ENCODE data around the gene LDLRAD2. TPM values are rescaled to one million over a fixed set of nuclear protein-coding genes. Genes with fewer than 3 reads are reported as not detected.
"Not testable (repeated sequence)": the region's sequence is repeated elsewhere in the genome, so short reads cannot be mapped to it uniquely, and the experiment has no call there.

LDLRAD2 gene
- total RNA-seq, 1 donor from 2014 or later, result 0.07 TPM

- Mint-ChIP-seq H3K9me3 (ENCODE audit: low read depth) (peaks cover 4% of the 10 kb centered on the region), H3K4me3 (ENCODE audit: unreplicated experiment) (no peak overlapping the region), H3K4me1 (ENCODE audit: low read depth) (peaks cover 30% of the 10 kb centered on the region), H3K27ac (ENCODE audit: unreplicated experiment) (no peak overlapping the region), H3K27me3 (ENCODE audit: low read depth) (no peaks in the 10 kb centered on the region), H3K36me3 (ENCODE audit: low read depth) (peaks cover 2% of the 10 kb centered on the region)
- TF ChIP-seq CTCF (IDR thresholded peaks at IDR 0.05), result no peak
- no peak for DNase-seq (ENCODE audit: low spot score)
Observed at GRCh38 chr1:21775985-21776562, 36.0 kb upstream of the LDLRAD2 start.

GRCh38 chr1:21776925-21777324 lies 35.1 kb upstream of the LDLRAD2 start:
- H3K4me1 Mint-ChIP-seq (ENCODE audit: low read depth), result peaks cover 36% of the 10 kb centered on the region
- H3K9me3 Mint-ChIP-seq (ENCODE audit: low read depth); H3K4me3 Mint-ChIP-seq (ENCODE audit: unreplicated experiment); H3K36me3 Mint-ChIP-seq (ENCODE audit: low read depth); H3K27ac Mint-ChIP-seq (ENCODE audit: unreplicated experiment); H3K27me3 Mint-ChIP-seq (ENCODE audit: low read depth); DNase-seq (ENCODE audit: low spot score): not testable (repeated sequence)

- H3K36me3 Mint-ChIP-seq (ENCODE audit: low read depth), result peaks cover 2% of the 10 kb centered on the region
- H3K4me1 Mint-ChIP-seq (ENCODE audit: low read depth), result peaks cover 36% of the 10 kb centered on the region
- TF ChIP-seq CTCF (IDR thresholded peaks at IDR 0.05), result no peak
- no peak overlapping the region for H3K4me3 Mint-ChIP-seq (ENCODE audit: unreplicated experiment)
- H3K27me3 Mint-ChIP-seq (ENCODE audit: low read depth), result no peaks in the 10 kb centered on the region
- peaks cover 4% of the 10 kb centered on the region for H3K9me3 Mint-ChIP-seq (ENCODE audit: low read depth)
- DNase-seq (ENCODE audit: low spot score), result no peak
- H3K27ac Mint-ChIP-seq (ENCODE audit: unreplicated experiment), result no peak overlapping the region
Observed at GRCh38 chr1:21778405-21778727, 33.7 kb upstream of the LDLRAD2 start.

- Mint-ChIP-seq H3K36me3 (ENCODE audit: low read depth) (peaks cover 2% of the 10 kb centered on the region), H3K27ac (ENCODE audit: unreplicated experiment) (peak overlapping the region; percentile 55)
Observed at GRCh38 chr1:21779613-21780521, 32.2 kb upstream of the LDLRAD2 start.

GRCh38 chr1:21781815-21782348 lies 30.2 kb upstream of the LDLRAD2 start:
- H3K4me3 Mint-ChIP-seq (ENCODE audit: unreplicated experiment), result peak overlapping the region; percentile 81
- peaks cover 4% of the 10 kb centered on the region for H3K9me3 Mint-ChIP-seq (ENCODE audit: low read depth)
- H3K27ac Mint-ChIP-seq (ENCODE audit: unreplicated experiment), result peak overlapping the region; percentile 100
- H3K36me3 Mint-ChIP-seq (ENCODE audit: low read depth), result no peaks in the 10 kb centered on the region
- H3K27me3 Mint-ChIP-seq (ENCODE audit: low read depth), result no peaks in the 10 kb centered on the region
- DNase-seq (ENCODE audit: low spot score), result no peak
- H3K4me1 Mint-ChIP-seq (ENCODE audit: low read depth), result peaks cover 31% of the 10 kb centered on the region
- TF ChIP-seq CTCF (IDR thresholded peaks at IDR 0.05), result no peak

More at GRCh38 chr1:21779613-21780521, 32.2 kb upstream of the LDLRAD2 start:
- TF ChIP-seq CTCF (IDR thresholded peaks at IDR 0.05), result no peak
- Mint-ChIP-seq H3K27me3 (ENCODE audit: low read depth) (no peaks in the 10 kb centered on the region), H3K9me3 (ENCODE audit: low read depth) (peaks cover 4% of the 10 kb centered on the region), H3K4me3 (ENCODE audit: unreplicated experiment) (peak overlapping the region; percentile 20), H3K4me1 (ENCODE audit: low read depth) (peaks cover 38% of the 10 kb centered on the region)
- no peak for DNase-seq (ENCODE audit: low spot score)
